ENCODE results near the gene PLP1.
"Not testable (repeated sequence)": the region's sequence is repeated elsewhere in the genome, so short reads cannot be mapped to it uniquely, and the experiment has no call there.

The PLP1 gene

DNA sequence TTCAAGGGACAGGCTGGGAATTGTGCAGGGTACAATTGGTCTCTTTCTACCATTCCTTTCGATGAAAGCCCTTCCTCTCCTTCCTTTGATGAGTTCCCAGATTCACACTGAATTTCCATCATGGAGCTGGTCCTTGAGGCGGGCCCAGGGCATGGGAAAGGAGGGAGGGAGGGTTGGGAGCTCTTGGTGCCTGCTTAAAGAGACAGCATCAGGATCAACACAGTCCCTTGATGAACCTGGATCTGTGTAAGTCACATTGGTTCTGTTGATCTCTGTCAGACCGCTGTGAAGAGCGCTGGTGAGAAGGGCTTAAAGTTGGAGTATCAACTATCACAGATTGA lies 4.4 kb downstream of the PLP1 start:
- DNase-seq (ENCODE audit: low read depth): no peak

DNA sequence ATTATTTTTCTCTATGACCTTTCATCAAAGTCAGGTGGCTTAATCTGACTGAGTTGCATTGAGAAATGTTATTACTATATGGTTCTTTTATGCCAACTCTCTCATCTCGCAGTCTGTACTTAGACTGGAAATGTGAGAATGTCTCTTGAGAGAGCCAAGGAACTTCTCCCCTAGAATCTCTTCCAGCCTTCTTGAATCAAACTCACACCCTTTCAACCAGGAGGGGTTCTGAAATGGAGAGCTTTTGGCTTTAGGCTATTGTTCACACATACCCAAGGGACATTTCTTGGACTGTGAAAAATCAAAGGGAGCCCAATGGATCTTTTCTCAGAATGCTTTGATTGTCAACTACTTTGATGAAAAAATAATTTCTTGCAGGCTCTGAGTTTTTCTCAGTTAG lies 5.1 kb downstream of the PLP1 start:
- DNase-seq (ENCODE audit: low read depth): no peak

- no peak for DNase-seq (ENCODE audit: low read depth)
These were observed 6.0 kb downstream of the PLP1 start for GRCh38 chrX:103782640-103783039.

- DNase-seq (ENCODE audit: low read depth): no peak
These were observed 6.6 kb downstream of the PLP1 start for GRCh38 chrX:103783196-103783595.

DNA sequence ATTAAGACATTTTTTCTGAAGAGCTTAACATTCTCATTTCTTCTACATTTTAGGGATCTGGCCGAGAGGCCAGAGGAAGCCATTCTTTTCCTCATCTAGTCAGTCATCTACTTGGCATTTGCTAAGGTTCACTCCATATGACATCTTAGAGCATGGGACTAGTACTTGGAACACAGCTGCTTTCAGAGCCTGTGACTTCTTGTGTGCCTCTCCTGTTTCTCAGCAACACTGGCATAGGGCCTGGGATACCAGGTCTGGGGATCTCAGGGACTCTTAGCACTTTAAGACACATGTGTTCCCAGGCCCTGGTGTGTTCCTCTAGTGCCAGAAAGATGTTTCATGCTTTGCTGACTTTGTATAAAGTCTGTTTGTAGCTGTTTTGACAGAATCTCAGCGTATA lies 7.3 kb downstream of the PLP1 start:
- DNase-seq (ENCODE audit: low read depth): no peak

DNA sequence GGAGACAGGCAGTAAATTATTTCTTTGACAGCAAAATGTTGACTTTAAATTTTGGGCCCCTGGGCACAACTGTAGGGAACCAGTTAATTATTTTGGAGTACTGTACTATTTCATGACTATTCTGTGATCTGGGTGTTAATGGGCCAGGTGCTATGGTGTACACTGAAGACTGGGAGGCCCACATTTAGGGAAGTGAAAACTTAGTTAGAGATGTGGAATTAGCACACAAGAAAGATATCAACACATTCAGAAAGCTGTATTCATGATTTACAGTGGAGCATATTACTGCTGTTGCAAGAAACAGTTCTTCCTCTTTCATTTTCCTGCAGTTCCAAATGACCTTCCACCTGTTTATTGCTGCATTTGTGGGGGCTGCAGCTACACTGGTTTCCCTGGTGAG lies 12.4 kb downstream of the PLP1 start:
- no peak for DNase-seq (ENCODE audit: low read depth)

- no peak for DNase-seq (ENCODE audit: low read depth)
These were observed 14.6 kb downstream of the PLP1 start for GRCh38 chrX:103791228-103791627.

DNA sequence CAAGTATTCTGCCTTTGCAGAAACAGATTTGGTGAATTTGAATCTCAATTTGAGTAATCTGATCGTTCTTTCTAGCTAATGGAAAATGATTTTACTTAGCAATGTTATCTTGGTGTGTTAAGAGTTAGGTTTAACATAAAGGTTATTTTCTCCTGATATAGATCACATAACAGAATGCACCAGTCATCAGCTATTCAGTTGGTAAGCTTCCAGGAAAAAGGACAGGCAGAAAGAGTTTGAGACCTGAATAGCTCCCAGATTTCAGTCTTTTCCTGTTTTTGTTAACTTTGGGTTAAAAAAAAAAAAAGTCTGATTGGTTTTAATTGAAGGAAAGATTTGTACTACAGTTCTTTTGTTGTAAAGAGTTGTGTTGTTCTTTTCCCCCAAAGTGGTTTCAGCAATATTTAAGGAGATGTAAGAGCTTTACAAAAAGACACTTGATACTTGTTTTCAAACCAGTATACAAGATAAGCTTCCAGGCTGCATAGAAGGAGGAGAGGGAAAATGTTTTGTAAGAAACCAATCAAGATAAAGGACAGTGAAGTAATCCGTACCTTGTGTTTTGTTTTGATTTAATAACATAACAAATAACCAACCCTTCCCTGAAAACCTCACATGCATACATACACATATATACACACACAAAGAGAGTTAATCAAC lies 15.3 kb downstream of the PLP1 start:
- no peak for DNase-seq (ENCODE audit: low read depth)

DNA sequence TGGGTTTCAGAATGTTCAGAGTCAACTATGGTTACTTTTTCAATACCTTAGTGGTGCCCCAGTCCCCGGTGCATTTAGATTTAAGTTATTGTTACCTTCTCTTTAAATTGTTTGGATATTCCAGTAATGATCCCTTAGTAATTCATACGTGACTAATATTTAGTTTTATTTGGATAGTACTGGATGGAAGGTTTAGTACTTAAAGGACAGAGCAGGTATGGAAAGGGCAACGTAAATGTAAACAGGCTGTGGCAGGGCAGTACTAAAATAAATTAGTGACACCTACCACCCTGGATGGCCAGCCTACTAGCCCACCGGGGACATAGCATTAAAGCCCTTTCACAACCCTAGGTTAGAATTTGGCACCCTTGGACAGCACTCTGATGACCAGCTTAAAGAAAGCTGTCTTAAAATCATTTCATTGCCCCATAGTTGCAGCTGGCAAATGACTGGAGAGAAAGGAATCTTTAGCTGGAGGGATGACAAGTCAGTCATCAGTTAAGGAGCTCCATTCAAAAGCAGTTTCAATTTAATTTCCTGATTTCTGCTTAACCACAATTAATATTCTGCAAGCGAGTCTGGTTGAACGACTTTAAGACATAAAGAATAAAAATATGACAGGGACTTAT lies 16.4 kb downstream of the PLP1 start:
- DNase-seq (ENCODE audit: low read depth): peak; percentile 40

DNA sequence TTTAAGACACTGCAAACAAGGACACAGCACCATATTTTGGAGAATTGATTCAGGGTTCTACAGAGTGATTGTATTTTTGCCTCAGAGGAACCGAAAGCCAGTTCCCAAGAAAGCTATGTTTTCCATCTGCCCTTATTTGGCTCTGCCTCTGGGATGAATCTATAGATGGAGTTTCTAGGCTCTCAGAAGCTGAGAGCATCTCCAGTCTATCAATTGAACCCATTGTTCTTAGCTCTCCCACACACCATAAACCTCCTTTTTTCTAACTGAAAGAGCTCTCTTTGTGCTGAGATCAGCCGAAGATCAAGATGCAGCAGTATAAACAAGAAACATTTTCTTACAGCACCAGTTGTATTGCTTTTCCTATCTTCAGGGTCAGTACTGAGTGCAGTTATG lies 16.9 kb downstream of the PLP1 start:
- no peak for DNase-seq (ENCODE audit: low read depth)

GRCh38 chrX:103794119-103794518 lies 17.5 kb downstream of the PLP1 start:
- no peak for DNase-seq (ENCODE audit: low read depth)

GRCh38 chrX:103797691-103798090 lies 21.1 kb downstream of the PLP1 start:
- no peak for DNase-seq (ENCODE audit: low read depth)

- DNase-seq (ENCODE audit: low read depth): no peak
These were observed 23.7 kb downstream of the PLP1 start for GRCh38 chrX:103800318-103800717.

GRCh38 chrX:103805860-103806259 lies 29.2 kb downstream of the PLP1 start:
- DNase-seq (ENCODE audit: low read depth): no peak

DNA sequence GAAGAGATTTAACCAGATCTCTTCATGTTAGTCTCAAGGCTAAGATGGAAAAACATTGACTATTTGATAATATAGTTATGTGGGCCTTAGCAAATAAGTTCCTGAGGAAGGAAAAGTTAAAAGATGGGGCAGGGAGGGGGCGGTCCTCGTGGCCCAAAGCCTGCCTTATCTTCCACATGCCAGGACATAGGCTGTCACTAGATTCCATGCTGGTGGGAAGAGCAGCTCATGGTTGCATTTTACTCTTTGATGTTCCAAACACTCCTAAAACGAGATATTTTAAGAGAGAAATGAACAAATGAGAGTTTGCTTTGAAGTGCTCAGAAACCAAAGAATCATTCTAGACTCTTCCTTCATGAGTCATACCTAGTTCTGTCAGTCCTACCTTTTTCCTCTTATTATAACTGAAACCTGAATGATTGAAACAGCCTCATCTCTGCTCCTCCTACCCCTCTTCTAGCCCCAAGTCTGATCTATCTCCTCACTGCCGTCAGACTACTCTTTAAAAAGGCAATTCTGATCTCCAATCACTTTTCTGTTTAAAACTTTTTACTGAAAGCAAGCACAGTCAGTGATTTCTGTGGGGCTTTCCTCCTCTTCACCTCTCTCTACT lies 30.3 kb downstream of the PLP1 start:
- DNase-seq (ENCODE audit: low read depth): no peak

DNA sequence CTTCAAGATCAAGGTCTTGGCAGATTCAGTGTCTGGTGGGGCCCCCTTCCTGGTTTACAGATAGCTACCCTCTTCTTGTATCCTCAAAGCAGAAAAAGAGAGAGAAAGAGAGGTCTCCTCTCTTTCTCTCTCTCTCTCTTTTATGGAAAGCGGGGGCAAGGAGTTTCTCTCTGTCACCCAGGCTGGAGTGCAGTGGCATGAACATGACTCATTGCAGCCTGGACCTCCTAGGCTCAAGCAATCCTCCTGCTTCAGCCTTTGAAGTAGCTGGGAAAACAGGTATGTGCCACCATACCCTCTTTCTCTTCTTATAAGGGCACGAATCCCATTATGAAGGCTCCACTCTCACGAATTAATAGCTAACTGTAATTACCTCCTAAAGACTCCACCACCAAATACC lies 35.2 kb downstream of the PLP1 start:
- no peak for DNase-seq (ENCODE audit: low read depth)

DNA sequence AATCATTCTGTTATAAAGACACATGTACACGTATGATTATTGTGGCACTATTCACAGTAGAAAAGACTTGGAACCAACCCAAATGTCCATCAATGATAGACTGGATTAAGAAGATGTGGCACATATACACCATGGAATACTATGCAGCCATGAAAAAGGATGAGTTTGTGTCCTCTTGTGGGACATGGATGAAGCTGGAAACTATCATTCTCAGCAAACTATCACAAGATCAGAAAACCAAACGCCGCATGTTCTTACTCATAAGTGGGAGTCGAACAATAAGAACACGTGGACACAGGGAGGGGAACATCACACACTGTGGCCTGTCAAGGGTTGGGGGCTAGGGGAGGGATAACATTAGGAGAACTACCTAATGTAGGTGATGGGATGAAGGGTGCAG lies 40.5 kb downstream of the PLP1 start:
- DNase-seq (ENCODE audit: low read depth): not testable (repeated sequence)

DNA sequence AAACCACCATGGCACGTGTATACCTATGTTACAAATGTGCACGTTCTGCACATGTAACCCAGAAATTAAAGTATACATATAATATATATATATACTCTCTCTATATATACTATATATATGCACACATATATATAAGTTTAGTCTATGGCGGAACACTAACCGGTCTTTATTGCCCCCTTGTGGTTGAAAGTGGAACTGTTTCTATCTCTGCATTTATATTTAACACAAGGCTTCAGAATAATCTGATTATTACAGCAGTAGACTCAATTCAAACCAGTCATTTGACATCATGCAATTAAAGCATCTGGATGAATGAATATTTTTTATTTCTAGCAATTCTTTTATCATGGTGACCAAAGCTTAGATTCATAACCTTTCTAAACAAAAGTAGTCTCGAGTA lies 40.9 kb downstream of the PLP1 start:
- no peak for DNase-seq (ENCODE audit: low read depth)

- no peak for DNase-seq (ENCODE audit: low read depth)
These were observed 42.4 kb downstream of the PLP1 start for GRCh38 chrX:103818842-103819619.

- not testable (repeated sequence) for DNase-seq (ENCODE audit: low read depth)
These were observed 44.2 kb downstream of the PLP1 start for GRCh38 chrX:103820802-103821201.

- DNase-seq (ENCODE audit: low read depth): no peak
These were observed 47.0 kb downstream of the PLP1 start for GRCh38 chrX:103823591-103823990.

DNA sequence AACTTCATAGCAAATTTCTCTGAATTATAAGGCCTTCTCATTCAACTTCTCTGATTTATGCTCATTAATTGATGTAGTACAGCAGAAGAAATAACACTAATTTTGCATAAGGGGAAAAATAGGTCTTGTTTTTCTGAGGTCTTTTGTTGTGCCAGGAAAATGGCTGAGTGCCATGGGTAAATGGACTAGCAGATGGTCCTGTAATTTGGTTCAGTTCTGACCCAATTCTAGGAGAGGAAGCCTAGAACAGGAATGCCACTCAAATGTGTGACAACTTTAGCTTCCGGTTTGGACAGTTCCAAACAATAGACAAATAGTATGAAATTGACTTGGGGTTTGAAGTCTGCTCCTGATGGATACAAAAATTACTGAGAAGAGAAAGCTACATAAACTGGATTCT lies 49.2 kb downstream of the PLP1 start:
- no peak for DNase-seq (ENCODE audit: low read depth)

DNA sequence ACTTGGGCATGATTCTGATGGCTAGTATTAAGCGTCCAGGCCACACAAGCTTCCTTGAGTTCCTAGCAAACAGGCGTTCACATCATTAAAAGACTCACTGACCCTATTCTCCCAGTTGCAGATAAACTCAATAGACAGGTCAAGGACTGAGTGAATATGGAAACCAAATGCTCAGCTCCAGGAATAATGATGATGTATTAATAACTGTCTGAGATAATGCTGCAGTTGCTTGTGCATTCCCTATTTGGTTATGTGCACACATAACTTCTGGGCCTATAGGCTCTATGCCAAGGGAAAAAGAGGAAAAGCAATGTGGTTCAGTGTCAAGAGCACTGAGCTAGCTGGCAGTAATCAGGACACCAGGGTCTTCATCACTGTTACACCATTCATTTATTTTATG lies 51.9 kb downstream of the PLP1 start:
- DNase-seq (ENCODE audit: low read depth): no peak

Measured in GM04504 (cell line).